ENCODE results near the gene FAM210A.

Gene FAM210A

DNA sequence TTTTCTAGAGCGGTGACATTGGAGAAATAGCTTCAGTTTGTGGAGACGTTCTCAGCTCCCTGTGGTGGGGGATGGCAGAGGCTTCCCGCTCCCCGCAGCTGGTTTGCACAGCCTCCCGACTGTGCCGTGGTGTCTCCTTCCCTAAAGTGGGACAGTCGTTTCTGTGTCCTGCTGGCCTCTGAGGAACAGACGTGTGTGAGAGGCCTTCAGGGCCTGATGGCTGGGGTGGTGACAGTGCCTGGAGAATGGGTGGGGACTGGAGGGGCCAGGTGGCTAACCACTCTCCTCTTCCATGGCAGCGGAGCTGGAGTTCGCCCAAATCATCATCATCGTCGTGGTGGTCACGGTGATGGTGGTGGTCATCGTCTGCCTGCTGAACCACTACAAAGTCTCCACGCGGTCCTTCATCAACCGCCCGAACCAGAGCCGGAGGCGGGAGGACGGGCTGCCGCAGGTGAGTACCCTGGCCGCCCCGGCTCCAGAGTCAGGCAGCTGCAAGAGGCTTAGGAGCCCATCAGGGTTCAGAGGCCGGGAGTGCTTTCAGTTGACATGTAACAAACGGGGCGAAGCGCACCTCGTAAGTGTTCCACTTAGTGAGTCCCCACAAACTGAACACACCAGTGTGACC lies 105.4 kb downstream of the FAM210A start:
- H3K9ac ChIP-seq (ENCODE audit: low read length), result no peak overlapping the region
- H3K27me3 ChIP-seq (ENCODE audit: control insufficient read depth, insufficient read depth, low read length), result no peaks in the 10 kb centered on the region
- no peak overlapping the region for H3K27ac ChIP-seq (ENCODE audit: low read depth, low read length)
- no peaks in the 10 kb centered on the region for H3K36me3 ChIP-seq (ENCODE audit: control insufficient read depth, insufficient read depth, low read length)
- no peak overlapping the region for H3K4me3 ChIP-seq (ENCODE audit: low read depth, low read length)
- H3K9me3 ChIP-seq (ENCODE audit: control insufficient read depth, insufficient read depth, low read depth, low read length), result no peaks in the 10 kb centered on the region
- no peaks in the 10 kb centered on the region for H3K4me1 ChIP-seq (ENCODE audit: control insufficient read depth, insufficient read depth, low read length)

DNA sequence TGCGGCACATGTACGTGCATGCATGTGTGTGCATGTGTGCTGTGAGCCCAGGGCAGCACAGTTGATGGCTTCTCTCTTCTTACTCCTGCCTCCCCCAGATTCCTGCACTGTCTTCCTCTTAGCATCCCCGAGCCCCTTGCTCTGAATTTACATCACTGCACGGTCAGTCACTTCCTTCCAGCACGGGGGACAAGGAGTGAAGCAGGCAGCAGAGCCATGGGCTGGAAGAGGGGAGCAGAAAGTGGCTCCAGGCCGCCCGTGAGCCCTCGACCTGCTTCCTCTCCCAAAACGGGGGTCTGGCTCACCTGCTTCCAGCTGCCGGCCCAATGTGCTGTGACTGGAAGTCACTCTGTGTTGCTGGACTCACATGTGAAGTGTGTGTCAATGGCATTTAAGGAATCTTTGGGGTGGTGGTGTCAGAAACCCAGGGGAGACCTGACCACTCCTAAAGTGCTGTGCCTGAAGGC lies 106.1 kb downstream of the FAM210A start:
- Histone ChIP-seq H3K27me3 (ENCODE audit: control insufficient read depth, insufficient read depth, low read length) (no peaks in the 10 kb centered on the region), H3K36me3 (ENCODE audit: control insufficient read depth, insufficient read depth, low read length) (no peaks in the 10 kb centered on the region), H3K9ac (ENCODE audit: low read length) (no peak overlapping the region), H3K4me3 (ENCODE audit: low read depth, low read length) (no peak overlapping the region), H3K27ac (ENCODE audit: low read depth, low read length) (no peak overlapping the region), H3K9me3 (ENCODE audit: control insufficient read depth, insufficient read depth, low read depth, low read length) (no peaks in the 10 kb centered on the region), H3K4me1 (ENCODE audit: control insufficient read depth, insufficient read depth, low read length) (no peaks in the 10 kb centered on the region)

DNA sequence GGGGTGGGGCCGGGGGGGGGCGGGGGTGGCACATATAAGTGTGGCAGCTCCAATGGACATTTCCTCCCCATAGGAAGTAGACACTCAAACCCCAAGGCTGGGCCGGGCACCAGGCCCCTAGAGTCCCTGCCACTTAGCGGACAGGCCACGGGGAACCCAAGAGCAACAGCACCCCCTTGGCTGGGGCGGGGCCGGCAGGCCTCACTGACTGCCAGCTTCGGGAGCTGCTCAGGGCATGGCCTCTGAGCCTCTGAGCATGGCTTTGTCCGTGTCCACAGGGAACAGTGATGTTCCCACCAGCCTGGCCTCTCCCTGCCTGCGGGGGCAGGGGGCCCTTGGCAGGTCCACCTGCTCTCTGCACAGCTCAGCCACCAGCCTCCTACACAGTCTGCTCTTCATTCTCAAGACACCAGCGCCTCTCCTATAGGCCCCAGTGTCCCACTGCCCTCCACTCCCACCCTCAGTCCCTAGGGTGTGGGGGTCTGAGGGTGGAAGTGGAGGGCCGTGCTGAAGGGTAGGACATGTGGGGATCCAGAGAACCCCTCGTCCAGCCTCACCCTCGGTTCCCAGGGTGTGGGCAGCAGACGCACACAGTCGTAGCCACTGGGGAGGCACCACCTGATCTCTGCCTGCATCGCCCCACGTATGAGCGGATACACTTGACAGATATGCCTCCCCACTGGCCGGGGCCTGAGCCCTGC lies 106.7 kb downstream of the FAM210A start:
- Histone ChIP-seq H3K27ac (ENCODE audit: low read depth, low read length) (no peak overlapping the region), H3K4me3 (ENCODE audit: low read depth, low read length) (no peak overlapping the region), H3K4me1 (ENCODE audit: control insufficient read depth, insufficient read depth, low read length) (no peaks in the 10 kb centered on the region; the same call in 1 of the 2 replicates), H3K9me3 (ENCODE audit: control insufficient read depth, insufficient read depth, low read depth, low read length) (no peaks in the 10 kb centered on the region), H3K9ac (ENCODE audit: low read length) (no peak overlapping the region), H3K36me3 (ENCODE audit: control insufficient read depth, insufficient read depth, low read length) (no peaks in the 10 kb centered on the region), H3K27me3 (ENCODE audit: control insufficient read depth, insufficient read depth, low read length) (no peaks in the 10 kb centered on the region)

DNA sequence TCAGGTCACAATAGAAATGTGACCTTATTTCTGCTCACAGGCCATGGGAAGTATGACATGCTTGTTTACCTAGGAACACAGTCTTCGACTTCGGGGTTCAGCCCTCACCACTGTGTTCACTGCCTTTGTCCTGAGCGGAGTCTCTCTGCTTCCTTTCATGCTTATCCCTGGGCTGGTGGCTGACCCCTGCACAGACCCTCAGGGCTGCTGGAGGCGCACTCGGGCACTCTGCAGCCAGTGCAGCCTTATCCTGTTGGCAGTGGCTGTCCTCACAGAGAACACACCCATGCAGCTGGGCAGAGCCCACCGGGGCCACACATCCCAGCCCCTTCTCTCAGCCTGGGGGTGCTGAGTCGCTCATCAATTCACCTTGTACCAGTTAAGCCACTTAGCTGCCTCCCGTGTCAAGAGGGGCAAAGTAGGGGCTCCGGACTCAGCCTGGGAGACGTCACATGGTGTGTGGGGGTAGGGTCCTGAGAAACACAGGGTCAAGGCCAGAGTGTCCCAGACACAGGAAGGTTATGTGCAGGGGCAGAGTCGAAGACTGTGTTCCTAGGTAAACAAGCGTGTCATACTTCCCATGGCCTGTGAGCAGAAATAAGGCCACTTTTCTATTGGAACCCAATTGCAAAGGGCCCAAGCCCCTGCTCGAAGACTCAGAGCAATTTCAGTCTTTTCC lies 107.5 kb downstream of the FAM210A start:
- Histone ChIP-seq H3K4me3 (ENCODE audit: low read depth, low read length) (no peak overlapping the region), H3K27me3 (ENCODE audit: control insufficient read depth, insufficient read depth, low read length) (no peaks in the 10 kb centered on the region), H3K36me3 (ENCODE audit: control insufficient read depth, insufficient read depth, low read length) (no peaks in the 10 kb centered on the region), H3K9ac (ENCODE audit: low read length) (no peak overlapping the region), H3K9me3 (ENCODE audit: control insufficient read depth, insufficient read depth, low read depth, low read length) (no peaks in the 10 kb centered on the region), H3K4me1 (ENCODE audit: control insufficient read depth, insufficient read depth, low read length) (no peaks in the 10 kb centered on the region; the same call in 1 of the 2 replicates), H3K27ac (ENCODE audit: low read depth, low read length) (no peak overlapping the region)

DNA sequence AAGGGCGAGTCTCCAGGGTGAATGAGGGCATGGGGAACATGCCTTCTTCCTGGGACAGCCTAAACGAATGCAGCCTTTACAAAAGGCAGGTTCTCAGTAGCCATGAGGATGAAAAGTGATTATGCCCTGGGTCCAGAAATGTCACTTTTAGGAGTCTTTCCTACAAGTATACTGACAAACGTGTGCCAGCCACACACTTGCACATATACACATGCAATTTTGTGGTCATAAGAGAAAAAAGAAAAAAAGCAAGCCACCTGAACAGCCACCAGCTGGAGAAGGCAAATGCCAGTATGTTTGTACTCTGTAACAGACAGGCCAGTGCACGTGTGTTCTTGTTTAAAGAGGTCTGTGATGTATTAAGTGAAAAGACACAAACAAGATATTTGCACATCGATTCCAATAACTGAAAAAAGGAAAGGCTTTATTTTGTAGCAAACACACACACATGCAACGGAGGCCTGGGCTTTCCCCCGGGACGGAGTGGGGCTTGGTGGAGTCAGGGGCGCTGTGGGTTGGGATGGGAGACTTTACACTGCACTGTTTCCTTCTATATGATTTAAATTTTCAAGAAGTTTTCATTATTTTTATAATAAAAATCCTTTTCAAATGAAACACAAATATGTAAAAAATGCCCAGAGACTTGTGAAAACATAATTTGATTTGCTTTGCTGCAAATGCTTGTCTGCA lies 108.4 kb downstream of the FAM210A start:
- Histone ChIP-seq H3K9ac (ENCODE audit: low read length) (no peak overlapping the region), H3K27me3 (ENCODE audit: control insufficient read depth, insufficient read depth, low read length) (peaks cover 7% of the 10 kb centered on the region)

DNA sequence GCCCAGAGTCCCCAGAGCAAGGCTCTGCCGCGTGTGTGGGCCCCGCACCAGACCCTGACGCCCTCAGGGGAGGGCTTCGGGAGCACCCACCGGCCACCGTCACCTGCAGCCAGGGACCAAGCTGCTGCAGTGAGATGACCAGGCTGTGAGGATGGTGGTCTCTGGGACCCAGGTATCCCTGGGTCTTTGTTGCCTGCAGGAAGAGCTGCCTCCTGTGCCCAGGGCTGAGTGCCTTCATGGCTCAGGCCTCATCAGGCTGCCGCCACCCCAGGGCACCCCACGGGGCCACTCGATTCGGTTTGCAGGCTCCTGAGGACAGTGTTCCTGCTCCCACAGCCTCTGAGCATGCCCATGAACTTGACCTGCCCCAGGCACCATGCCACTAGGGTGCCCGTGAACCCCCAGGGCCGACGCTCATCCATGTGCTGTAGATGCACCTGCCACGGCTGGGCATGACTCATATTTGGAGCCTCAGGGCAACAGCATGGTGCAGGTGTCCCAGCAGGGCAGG lies 109.8 kb downstream of the FAM210A start:
- Histone ChIP-seq H3K4me3 (ENCODE audit: low read depth, low read length) (no peak overlapping the region), H3K9me3 (ENCODE audit: control insufficient read depth, insufficient read depth, low read depth, low read length) (no peaks in the 10 kb centered on the region), H3K27ac (ENCODE audit: low read depth, low read length) (no peak overlapping the region), H3K9ac (ENCODE audit: low read length) (no peak overlapping the region), H3K27me3 (ENCODE audit: control insufficient read depth, insufficient read depth, low read length) (peaks cover 21% of the 10 kb centered on the region), H3K36me3 (ENCODE audit: control insufficient read depth, insufficient read depth, low read length) (no peaks in the 10 kb centered on the region), H3K4me1 (ENCODE audit: control insufficient read depth, insufficient read depth, low read length) (peaks cover 7% of the 10 kb centered on the region; the same call in 1 of the 2 replicates)

More for the DNA sequence above, 108.4 kb downstream of the FAM210A start:
- Histone ChIP-seq H3K4me1 (ENCODE audit: control insufficient read depth, insufficient read depth, low read length) (no peaks in the 10 kb centered on the region; the same call in 1 of the 2 replicates), H3K27ac (ENCODE audit: low read depth, low read length) (no peak overlapping the region), H3K4me3 (ENCODE audit: low read depth, low read length) (no peak overlapping the region), H3K36me3 (ENCODE audit: control insufficient read depth, insufficient read depth, low read length) (no peaks in the 10 kb centered on the region), H3K9me3 (ENCODE audit: control insufficient read depth, insufficient read depth, low read depth, low read length) (no peaks in the 10 kb centered on the region)

DNA sequence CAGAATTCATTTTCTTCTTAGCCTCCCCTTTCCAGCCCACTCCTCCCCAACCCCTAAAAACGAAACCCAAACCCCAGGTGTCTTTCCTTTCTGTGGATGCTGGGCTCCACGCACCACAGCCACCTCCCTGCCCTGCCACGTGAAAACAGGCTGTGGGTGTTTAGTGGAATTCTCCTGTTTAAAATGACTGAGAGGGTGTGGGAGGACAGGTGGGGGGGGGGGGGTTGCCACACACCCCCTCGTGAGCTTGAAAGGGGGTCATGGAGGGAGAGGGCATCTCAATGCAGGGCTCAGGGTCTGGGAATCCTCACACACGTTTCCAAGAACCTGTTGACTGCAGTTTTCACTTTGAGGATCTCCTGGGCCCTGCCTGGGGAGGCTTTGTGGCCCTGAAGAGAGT lies 110.3 kb downstream of the FAM210A start:
- Histone ChIP-seq H3K36me3 (ENCODE audit: control insufficient read depth, insufficient read depth, low read length) (no peaks in the 10 kb centered on the region), H3K27ac (ENCODE audit: low read depth, low read length) (no peak overlapping the region), H3K9me3 (ENCODE audit: control insufficient read depth, insufficient read depth, low read depth, low read length) (no peaks in the 10 kb centered on the region), H3K27me3 (ENCODE audit: control insufficient read depth, insufficient read depth, low read length) (peaks cover 26% of the 10 kb centered on the region), H3K9ac (ENCODE audit: low read length) (no peak overlapping the region), H3K4me3 (ENCODE audit: low read depth, low read length) (no peak overlapping the region), H3K4me1 (ENCODE audit: control insufficient read depth, insufficient read depth, low read length) (peaks cover 12% of the 10 kb centered on the region)

DNA sequence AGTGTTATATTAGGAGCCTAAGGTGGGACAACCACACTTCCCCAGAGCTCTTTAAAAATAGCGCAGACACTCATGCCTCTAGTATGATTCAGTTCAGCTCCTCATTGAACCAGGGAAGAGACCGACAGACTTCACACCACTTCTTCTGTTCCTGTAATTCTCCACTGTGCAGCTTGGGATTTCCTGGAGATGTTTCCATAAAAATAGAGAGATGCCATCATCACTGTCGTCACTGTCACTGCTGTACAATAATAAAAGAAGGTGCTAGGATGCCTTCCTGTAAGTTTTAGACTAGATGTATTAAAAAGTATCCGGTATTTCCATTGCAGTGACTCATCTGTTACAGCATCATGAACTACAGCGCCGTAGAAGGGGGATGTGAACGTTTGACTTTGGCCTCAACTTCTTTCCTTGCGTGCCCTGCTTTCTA lies 110.9 kb downstream of the FAM210A start:
- Histone ChIP-seq H3K9ac (ENCODE audit: low read length) (no peak overlapping the region), H3K4me3 (ENCODE audit: low read depth, low read length) (no peak overlapping the region), H3K27ac (ENCODE audit: low read depth, low read length) (no peak overlapping the region), H3K36me3 (ENCODE audit: control insufficient read depth, insufficient read depth, low read length) (no peaks in the 10 kb centered on the region), H3K4me1 (ENCODE audit: control insufficient read depth, insufficient read depth, low read length) (peaks cover 18% of the 10 kb centered on the region), H3K9me3 (ENCODE audit: control insufficient read depth, insufficient read depth, low read depth, low read length) (no peaks in the 10 kb centered on the region), H3K27me3 (ENCODE audit: control insufficient read depth, insufficient read depth, low read length) (peaks cover 32% of the 10 kb centered on the region)

DNA sequence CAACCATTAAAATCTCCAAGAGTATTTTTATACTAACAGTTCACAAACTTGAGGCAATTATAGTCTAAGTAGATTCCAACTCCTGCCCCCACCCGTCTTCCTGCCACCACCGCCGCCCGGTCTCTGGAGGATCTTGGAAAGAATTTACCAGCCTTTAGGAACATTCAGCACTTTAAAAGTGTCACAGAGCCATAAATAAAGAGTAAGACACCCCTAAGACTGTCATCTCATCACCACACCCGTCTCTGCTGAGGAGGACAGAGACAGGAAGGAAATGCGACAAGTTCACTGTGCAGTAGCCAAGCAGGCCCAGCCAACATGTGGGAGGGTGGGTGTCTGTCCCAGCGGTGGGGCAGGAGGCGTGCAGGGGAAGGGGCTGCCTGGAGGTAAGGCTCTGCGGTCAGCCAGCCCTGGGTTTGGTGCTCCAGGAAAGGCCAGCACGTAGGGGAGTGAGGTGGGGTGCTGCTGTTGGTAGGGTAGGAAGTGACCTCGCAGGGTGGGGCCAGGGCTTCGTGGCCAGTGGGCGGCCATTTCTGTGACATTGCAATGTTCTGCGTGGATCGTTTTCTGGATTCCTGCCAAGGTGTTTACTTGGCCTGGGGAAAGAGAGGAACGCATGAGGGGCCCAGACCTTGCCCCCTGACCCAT lies 111.6 kb downstream of the FAM210A start:
- Histone ChIP-seq H3K4me3 (ENCODE audit: low read depth, low read length) (no peak overlapping the region), H3K27ac (ENCODE audit: low read depth, low read length) (no peak overlapping the region), H3K4me1 (ENCODE audit: control insufficient read depth, insufficient read depth, low read length) (peaks cover 19% of the 10 kb centered on the region), H3K9ac (ENCODE audit: low read length) (no peak overlapping the region), H3K36me3 (ENCODE audit: control insufficient read depth, insufficient read depth, low read length) (no peaks in the 10 kb centered on the region), H3K27me3 (ENCODE audit: control insufficient read depth, insufficient read depth, low read length) (peaks cover 34% of the 10 kb centered on the region), H3K9me3 (ENCODE audit: control insufficient read depth, insufficient read depth, low read depth, low read length) (no peaks in the 10 kb centered on the region)

Data from HUES6 (cell line).